NCI-H1694 treated with DMSO at 0.1 percent for 48 hours (cell line): ENCODE measurements around the gene UNC13D.
"Not testable (repeated sequence)": the region's sequence is repeated elsewhere in the genome, so short reads cannot be mapped to it uniquely, and the experiment has no call there.

Experiments
- DNase-seq: peaks from one replicate; lab custom pipeline; 2025; lab: John Stamatoyannopoulos, UW

The UNC13D gene

GRCh38 chr17:75820094-75821080, 23.8 kb downstream of the UNC13D start:
- no peak for DNase-seq

GRCh38 chr17:75819678-75820077, 24.5 kb downstream of the UNC13D start:
- no peak for DNase-seq

- no peak for DNase-seq
These were observed 25.1 kb downstream of the UNC13D start for GRCh38 chr17:75819116-75819515.

GRCh38 chr17:75818326-75818885, 25.8 kb downstream of the UNC13D start:
- no peak for DNase-seq

GRCh38 chr17:75817571-75817970, 26.6 kb downstream of the UNC13D start:
- DNase-seq, result no peak

DNA sequence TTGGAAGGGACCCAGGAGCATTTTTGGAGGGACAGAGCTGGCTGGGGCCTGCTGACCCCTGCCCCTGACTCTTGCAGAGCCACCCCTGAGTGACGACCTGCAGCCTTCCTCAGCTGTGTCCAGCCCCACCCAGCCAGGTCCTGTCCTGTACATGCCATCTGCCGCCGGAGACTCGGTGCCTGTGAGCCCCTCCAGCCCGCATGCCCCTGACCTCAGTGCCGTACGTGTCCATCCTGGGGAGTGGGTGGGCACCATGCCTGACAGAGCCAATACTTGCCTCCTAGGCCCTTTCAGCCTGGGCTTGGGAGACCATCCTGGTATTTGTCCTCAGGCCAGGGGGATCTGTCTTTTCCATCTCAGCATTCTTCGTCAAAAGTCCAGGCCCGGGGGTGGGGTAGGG, 27.5 kb downstream of the UNC13D start:
- no peak for DNase-seq

DNA sequence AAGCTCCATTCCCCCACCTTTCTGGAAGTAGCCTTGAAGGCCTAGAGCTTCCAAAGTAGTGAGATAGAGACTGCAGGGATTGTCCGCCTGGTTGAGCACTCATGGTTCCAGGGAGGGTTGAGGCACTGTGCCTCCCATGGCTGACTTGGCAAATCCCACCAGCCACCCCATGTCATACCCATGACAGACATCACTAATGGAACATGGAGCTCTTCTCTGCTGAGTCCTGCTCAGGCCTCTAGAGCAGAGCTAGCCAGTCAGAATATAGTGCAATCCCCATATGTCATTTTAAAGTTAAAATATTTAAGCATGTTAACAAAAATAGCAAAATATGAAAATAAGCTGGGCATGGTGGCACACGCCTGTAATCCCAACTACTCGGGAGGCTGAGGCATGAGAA, 28.8 kb downstream of the UNC13D start:
- no peak for DNase-seq

DNA sequence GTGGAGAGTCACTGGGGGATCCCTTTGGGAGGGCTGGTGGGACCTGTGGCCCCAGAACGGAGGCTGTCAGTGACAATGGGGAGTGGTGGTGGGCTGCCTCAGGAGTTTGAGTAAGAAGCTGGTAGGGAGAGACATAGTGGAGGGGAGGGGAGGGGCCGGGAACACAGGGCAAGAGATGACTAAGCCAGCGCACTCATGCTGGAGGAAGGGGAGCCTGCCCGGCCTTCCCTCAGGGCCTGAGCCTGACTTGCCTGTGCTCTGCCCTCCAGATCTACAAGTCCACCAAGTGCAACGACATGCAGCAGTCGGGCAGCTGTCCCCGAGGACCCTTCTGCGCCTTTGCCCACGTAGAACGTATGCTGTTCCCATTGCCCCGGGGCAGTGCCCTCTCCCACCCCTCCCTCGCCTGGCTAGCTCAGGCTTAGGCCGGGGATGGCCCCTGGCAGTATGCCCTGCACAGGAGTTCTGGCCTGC, 29.3 kb downstream of the UNC13D start:
- no peak for DNase-seq

DNA sequence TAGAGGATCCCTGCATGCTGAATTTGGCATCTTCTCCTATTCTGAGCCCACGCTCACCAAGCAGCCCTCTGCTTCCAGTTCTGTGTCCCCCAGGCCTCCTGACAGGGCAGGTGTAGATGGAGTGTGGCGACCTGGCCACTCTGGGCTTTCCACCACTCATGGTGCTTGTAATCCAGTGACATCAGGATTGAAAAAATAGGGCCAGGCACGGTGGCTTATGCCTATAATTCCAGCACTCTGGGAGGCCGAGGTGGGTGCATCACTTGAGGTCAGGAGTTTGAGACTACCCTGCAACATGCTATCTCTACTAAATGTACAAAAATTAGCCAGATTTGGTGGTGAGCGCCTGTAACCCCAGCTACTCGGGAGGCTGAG, 30.2 kb downstream of the UNC13D start:
- no peak for DNase-seq

GRCh38 chr17:75813081-75814020, 30.9 kb downstream of the UNC13D start:
- no peak for DNase-seq

GRCh38 chr17:75812096-75813013, 31.8 kb downstream of the UNC13D start:
- DNase-seq, result no peak

- no peak for DNase-seq
These were observed 33.0 kb downstream of the UNC13D start for GRCh38 chr17:75811174-75811573.

DNA sequence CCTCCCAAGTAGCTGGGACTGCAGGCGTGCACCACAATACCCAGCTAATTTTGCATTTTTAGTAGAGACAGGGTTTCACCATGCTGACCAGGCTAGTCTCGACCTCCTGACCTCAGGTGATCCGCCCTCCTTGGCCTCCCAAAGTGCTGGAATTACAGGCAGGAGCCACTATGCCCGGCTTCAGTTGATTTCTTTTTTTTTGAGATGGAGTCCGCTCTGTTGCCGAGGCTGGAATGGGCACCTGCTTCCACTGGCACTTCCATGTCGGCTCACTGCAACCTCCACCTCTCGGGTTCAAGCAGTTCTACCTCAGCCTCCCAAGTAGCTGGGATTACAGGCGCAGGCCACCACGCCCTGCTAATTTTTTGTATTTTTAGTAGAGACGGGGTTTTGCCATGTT, 33.4 kb downstream of the UNC13D start:
- DNase-seq, result not testable (repeated sequence)

GRCh38 chr17:75810216-75810615, 34.0 kb downstream of the UNC13D start:
- DNase-seq, result no peak

- DNase-seq, result no peak
These were observed 34.5 kb downstream of the UNC13D start for GRCh38 chr17:75809631-75810111.

DNA sequence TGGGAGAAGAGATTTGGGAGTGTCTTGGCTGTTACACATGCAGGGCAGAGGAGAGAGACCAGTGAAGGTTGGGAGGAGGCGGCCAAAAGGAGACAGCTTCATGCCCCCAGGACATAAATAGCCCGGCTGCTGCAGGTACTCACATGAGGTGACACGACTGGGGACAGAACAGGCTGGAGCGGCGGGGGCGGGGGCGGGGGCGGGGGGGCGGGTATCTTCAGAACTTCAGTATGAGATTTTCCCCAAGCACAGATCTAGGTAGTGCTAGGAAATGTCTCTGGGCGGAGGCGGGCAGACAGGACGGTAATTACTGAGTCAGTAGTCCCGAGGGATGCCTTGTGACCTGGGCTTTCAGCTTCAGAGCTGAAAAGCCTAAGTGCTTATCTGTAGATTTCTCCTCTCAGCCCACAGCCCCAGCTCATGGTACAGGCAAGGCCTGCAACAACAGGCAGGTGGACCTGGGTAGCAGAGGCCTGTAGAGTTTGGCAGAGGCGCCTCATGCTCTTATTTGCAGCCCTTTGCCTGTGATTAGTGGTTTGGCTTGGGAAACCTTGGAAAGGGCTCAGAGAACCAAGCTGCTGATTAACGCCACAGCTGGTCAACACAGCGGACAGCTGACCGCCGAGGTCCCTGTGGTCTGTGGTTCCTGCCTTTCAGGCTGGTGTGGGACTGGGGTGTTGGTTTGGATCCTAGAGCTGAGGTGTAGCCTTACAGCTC, 35.1 kb downstream of the UNC13D start:
- DNase-seq, result no peak

GRCh38 chr17:75808549-75808904, 35.7 kb downstream of the UNC13D start:
- DNase-seq, result no peak

DNA sequence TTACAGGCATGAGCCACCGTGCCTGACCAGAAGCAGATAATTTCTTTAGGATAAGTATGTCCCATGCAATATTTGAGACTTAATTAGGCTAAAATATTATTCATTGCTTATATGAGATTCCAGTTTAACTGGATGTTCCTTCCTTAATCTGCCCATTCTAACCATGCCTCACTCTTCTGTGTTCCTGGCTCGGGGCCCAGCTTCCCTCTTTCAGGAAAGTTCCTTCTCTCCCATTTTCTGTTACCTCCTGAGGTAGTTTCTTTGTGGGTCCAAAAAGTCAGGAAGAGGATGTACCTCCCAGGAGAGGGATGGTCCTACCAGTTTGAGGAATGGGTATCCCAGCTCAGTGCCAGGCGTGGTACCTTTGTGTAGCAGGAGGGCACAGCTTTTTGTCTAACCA, 36.3 kb downstream of the UNC13D start:
- no peak for DNase-seq

GRCh38 chr17:75806822-75807500, 37.2 kb downstream of the UNC13D start:
- DNase-seq, result no peak

GRCh38 chr17:75803883-75804282, 40.3 kb downstream of the UNC13D start:
- no peak for DNase-seq
